ENCODE data around the gene LTBP1.

Gene LTBP1

DNA sequence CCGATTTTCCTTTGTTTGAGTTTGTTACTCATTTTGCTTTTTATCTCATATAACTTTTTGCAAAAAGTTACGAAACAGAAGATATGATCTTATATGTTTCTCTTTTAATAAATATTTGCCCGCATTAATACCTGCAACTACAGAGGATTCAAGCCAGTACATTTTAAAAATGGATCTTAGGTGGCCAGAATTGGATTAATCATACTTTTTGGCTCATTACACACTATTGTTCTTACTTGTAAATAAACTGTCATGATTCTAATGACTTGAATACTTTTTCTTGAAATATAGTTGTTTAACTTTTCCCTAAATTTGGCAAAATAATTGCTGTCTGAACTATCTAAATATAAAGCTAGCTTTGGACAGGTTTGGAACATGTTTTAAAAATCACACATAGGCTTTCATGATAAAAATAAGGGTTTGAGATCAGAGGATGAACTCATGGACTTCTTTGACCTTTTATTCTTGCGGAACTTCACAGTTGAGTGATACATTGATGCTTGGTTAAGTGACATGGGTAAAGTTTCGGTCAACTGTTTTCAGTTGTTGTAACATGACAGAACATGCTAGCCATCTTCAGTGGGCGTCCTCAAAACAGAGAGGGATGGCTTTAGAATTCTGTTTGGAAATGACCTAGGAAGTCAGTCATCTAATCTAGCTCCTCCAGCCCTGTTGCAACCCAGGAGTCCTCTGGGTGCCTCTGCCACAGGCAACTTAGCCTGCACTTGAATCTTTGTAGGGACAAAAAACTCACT is 44.5 kb downstream of the LTBP1 start:
- intact Hi-C loops (cut with micrococcal nuclease) = no loop called here
- Mint-ChIP-seq H3K9me3 (no peaks in the 10 kb centered on the region), H3K4me1 (ENCODE audit: low read depth) (no peaks in the 10 kb centered on the region), H3K27ac (no peak overlapping the region), H3K4me3 (no peak overlapping the region), H3K27me3 (peaks cover 1% of the 10 kb centered on the region), H3K36me3 (ENCODE audit: low read depth) (no peaks in the 10 kb centered on the region)

- Mint-ChIP-seq H3K4me3 (no peak overlapping the region), H3K4me1 (ENCODE audit: low read depth) (no peaks in the 10 kb centered on the region), H3K36me3 (ENCODE audit: low read depth) (no peaks in the 10 kb centered on the region)
These were observed 46.3 kb downstream of the LTBP1 start for GRCh38 chr2:32993005-32993539.

GRCh38 chr2:32997705-32998104 is 51.0 kb downstream of the LTBP1 start:
- H3K9me3 Mint-ChIP-seq = no peaks in the 10 kb centered on the region
- no peaks in the 10 kb centered on the region for H3K4me1 Mint-ChIP-seq (ENCODE audit: low read depth)
- H3K27ac Mint-ChIP-seq = no peak overlapping the region
- H3K27me3 Mint-ChIP-seq = peaks cover 2% of the 10 kb centered on the region
- intact Hi-C loops (cut with micrococcal nuclease) = no loop called here
- no peaks in the 10 kb centered on the region for H3K36me3 Mint-ChIP-seq (ENCODE audit: low read depth)
- H3K4me3 Mint-ChIP-seq = no peak overlapping the region

More at GRCh38 chr2:32993005-32993539, 46.3 kb downstream of the LTBP1 start:
- Mint-ChIP-seq H3K27me3 (peaks cover 1% of the 10 kb centered on the region), H3K27ac (no peak overlapping the region), H3K9me3 (no peaks in the 10 kb centered on the region)
- intact Hi-C loops (cut with micrococcal nuclease) = no loop called here

DNA sequence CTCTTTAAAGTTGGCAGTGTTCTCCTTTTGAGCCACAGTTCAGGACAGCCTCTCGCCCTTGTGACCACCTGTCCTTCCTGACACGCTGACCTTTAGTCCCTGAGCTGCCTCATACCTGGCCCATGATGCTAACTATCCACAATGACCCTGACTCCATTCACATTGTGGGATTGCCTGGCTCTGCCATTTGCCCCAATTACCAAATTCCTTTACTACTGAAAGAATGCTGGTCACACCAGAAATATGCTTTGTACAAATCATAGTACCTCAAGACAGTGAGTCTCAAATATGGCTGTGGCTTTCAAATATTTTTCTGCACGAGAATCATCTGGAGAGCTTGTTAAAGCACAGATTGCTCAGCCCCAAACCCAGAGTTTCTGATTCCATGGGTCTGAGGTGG is 54.2 kb downstream of the LTBP1 start:
- intact Hi-C loops (cut with micrococcal nuclease) = no loop called here
- H3K4me1 Mint-ChIP-seq (ENCODE audit: low read depth) = no peaks in the 10 kb centered on the region
- H3K27ac Mint-ChIP-seq = no peak overlapping the region
- H3K4me3 Mint-ChIP-seq = no peak overlapping the region
- H3K9me3 Mint-ChIP-seq = no peaks in the 10 kb centered on the region
- H3K36me3 Mint-ChIP-seq (ENCODE audit: low read depth) = no peaks in the 10 kb centered on the region
- peaks cover 1% of the 10 kb centered on the region for H3K27me3 Mint-ChIP-seq

DNA sequence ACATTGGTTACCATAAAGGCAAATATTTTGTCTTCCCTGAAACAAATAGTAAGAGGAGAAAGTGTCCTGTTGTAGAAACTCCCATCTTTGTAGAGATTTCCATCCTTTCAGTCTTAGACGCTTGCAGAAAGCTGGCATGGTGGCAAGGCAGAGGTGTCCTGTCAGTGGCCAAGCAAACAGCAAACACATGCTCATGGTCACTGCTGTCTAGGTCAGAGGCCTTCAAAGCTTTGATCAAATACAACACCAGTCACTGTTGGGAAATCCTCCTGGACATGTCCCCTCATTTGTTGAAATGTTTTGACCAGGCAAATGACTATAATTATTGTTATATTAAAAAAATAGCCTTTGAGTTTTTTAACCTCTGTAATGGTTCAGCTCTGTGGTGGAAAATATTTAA is 55.1 kb downstream of the LTBP1 start:
- Mint-ChIP-seq H3K27me3 (peaks cover 1% of the 10 kb centered on the region), H3K27ac (no peak overlapping the region), H3K4me3 (no peak overlapping the region), H3K9me3 (no peaks in the 10 kb centered on the region), H3K4me1 (ENCODE audit: low read depth) (no peaks in the 10 kb centered on the region), H3K36me3 (ENCODE audit: low read depth) (no peaks in the 10 kb centered on the region)
- intact Hi-C loops (cut with micrococcal nuclease) = no loop called here

DNA sequence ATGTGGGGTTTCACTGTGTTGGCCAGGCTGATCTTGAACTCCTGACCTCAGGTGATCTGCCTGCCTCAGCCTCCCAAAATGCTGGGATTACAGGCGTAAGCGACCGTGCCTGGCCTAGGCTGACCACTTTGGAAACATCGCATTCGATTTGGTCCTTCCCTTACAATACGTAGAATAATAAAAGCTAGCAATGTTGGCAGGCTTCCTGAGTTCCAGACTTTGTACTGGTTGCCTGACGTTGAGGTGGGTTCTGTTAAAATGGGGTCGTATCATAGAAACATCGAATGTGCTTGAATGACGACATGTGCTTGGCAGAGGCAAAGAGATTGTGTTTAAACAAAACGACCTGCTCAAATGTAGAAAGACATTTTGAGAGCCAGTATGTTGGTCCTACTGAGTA is 56.1 kb downstream of the LTBP1 start:
- intact Hi-C loops (cut with micrococcal nuclease) = no loop called here
- Mint-ChIP-seq H3K4me1 (ENCODE audit: low read depth) (no peaks in the 10 kb centered on the region), H3K4me3 (no peak overlapping the region), H3K36me3 (ENCODE audit: low read depth) (no peaks in the 10 kb centered on the region), H3K27ac (no peak overlapping the region), H3K27me3 (peaks cover 1% of the 10 kb centered on the region), H3K9me3 (no peaks in the 10 kb centered on the region)

- intact Hi-C loops (cut with micrococcal nuclease) = no loop called here
- no peaks in the 10 kb centered on the region for H3K4me1 Mint-ChIP-seq (ENCODE audit: low read depth)
- no peaks in the 10 kb centered on the region for H3K27me3 Mint-ChIP-seq
- H3K27ac Mint-ChIP-seq = no peak overlapping the region
- H3K36me3 Mint-ChIP-seq (ENCODE audit: low read depth) = no peaks in the 10 kb centered on the region
- H3K9me3 Mint-ChIP-seq = no peaks in the 10 kb centered on the region
- no peak overlapping the region for H3K4me3 Mint-ChIP-seq
These were observed 58.3 kb downstream of the LTBP1 start for GRCh38 chr2:33005057-33005456.

GRCh38 chr2:33008716-33009115 is 62.0 kb downstream of the LTBP1 start:
- Mint-ChIP-seq H3K36me3 (ENCODE audit: low read depth) (no peaks in the 10 kb centered on the region), H3K4me1 (ENCODE audit: low read depth) (no peaks in the 10 kb centered on the region), H3K4me3 (no peak overlapping the region), H3K9me3 (no peaks in the 10 kb centered on the region), H3K27ac (no peak overlapping the region), H3K27me3 (peaks cover under 1% of the 10 kb centered on the region)
- intact Hi-C loops (cut with micrococcal nuclease) = no loop called here

- intact Hi-C loops (cut with micrococcal nuclease) = no loop called here
- no peaks in the 10 kb centered on the region for H3K4me1 Mint-ChIP-seq (ENCODE audit: low read depth)
- H3K9me3 Mint-ChIP-seq = no peaks in the 10 kb centered on the region
- peaks cover 2% of the 10 kb centered on the region for H3K27me3 Mint-ChIP-seq
- no peak overlapping the region for H3K4me3 Mint-ChIP-seq
- no peak overlapping the region for H3K27ac Mint-ChIP-seq
- no peaks in the 10 kb centered on the region for H3K36me3 Mint-ChIP-seq (ENCODE audit: low read depth)
These were observed 62.5 kb downstream of the LTBP1 start for GRCh38 chr2:33009249-33009648.

- intact Hi-C loops (cut with micrococcal nuclease) = no loop called here
- H3K27me3 Mint-ChIP-seq = peaks cover 2% of the 10 kb centered on the region
- no peaks in the 10 kb centered on the region for H3K9me3 Mint-ChIP-seq
- H3K27ac Mint-ChIP-seq = no peak overlapping the region
- no peaks in the 10 kb centered on the region for H3K4me1 Mint-ChIP-seq (ENCODE audit: low read depth)
- H3K4me3 Mint-ChIP-seq = no peak overlapping the region
- no peaks in the 10 kb centered on the region for H3K36me3 Mint-ChIP-seq (ENCODE audit: low read depth)
These were observed 64.6 kb downstream of the LTBP1 start for GRCh38 chr2:33011373-33011772.

DNA sequence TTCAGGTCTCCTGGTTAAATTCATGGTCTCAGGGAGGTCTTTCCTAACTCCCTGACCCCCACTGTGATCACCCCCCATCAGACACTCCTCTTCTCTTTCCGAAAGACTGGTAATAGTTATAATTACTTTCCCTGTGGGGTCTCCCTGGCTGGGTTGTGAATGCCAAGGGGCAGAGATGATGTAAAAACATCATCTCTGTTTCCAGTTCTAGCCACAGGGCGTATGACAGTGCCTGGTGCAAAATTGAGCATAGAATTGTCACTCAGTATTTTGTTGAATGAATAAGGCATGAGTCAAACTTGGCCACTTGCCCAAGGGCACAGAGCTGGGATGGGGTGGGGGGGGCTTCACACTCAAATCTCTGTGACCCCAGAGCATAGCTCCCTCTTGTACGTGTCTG is 65.2 kb downstream of the LTBP1 start:
- H3K4me3 Mint-ChIP-seq = no peak overlapping the region
- H3K27ac Mint-ChIP-seq = no peak overlapping the region
- no peaks in the 10 kb centered on the region for H3K36me3 Mint-ChIP-seq (ENCODE audit: low read depth)
- H3K9me3 Mint-ChIP-seq = no peaks in the 10 kb centered on the region
- H3K4me1 Mint-ChIP-seq (ENCODE audit: low read depth) = no peaks in the 10 kb centered on the region
- intact Hi-C loops (cut with micrococcal nuclease) = no loop called here
- H3K27me3 Mint-ChIP-seq = peaks cover 2% of the 10 kb centered on the region

DNA sequence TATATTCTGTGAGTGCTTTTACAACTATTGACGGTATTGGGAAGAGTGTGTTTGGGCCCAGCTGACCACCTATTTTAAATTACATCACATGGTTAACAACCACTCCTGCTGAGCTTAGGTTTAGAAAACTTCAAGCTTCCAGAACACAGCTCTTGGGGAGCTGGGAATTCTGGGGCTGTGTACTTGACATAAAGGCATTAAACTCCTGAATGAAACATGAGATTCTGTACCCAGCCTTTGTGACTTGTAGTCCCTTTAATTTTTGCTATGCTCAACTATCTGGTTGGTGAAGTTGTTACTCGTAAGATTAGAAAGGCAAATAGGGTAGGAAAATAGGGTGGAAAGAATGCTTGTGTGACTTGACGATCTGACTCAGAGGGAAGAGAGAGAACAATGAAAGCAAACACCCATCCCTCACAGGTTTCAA is 66.9 kb downstream of the LTBP1 start:
- Mint-ChIP-seq H3K36me3 (ENCODE audit: low read depth) (no peaks in the 10 kb centered on the region), H3K4me1 (ENCODE audit: low read depth) (no peaks in the 10 kb centered on the region), H3K27me3 (peaks cover 2% of the 10 kb centered on the region), H3K4me3 (no peak overlapping the region), H3K27ac (no peak overlapping the region), H3K9me3 (no peaks in the 10 kb centered on the region)
- intact Hi-C loops (cut with micrococcal nuclease) = no loop called here

DNA sequence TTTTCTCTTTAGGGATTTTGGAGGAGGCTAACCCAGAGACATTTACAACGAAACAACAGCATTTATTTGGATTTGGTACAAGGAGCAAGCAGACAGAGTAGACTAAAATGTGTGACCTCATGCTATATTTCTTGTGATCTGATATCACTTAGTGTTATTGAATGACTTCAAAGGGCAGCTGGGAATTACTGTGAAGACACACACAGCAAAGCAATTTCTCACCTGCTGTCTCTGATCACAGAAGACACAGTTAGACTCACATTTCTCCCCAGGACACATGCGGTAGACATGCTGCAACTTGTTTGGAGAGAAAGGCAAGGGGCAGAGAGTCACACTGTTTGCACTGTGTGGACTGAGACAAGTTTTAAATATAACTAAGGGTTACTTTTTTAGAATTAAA is 67.5 kb downstream of the LTBP1 start:
- H3K4me1 Mint-ChIP-seq (ENCODE audit: low read depth) = no peaks in the 10 kb centered on the region
- H3K27me3 Mint-ChIP-seq = peaks cover 2% of the 10 kb centered on the region
- no peaks in the 10 kb centered on the region for H3K9me3 Mint-ChIP-seq
- no peak overlapping the region for H3K27ac Mint-ChIP-seq
- H3K36me3 Mint-ChIP-seq (ENCODE audit: low read depth) = no peaks in the 10 kb centered on the region
- intact Hi-C loops (cut with micrococcal nuclease) = no loop called here
- H3K4me3 Mint-ChIP-seq = no peak overlapping the region

- Mint-ChIP-seq H3K36me3 (ENCODE audit: low read depth) (no peaks in the 10 kb centered on the region), H3K27me3 (peaks cover 2% of the 10 kb centered on the region), H3K27ac (no peak overlapping the region), H3K4me1 (ENCODE audit: low read depth) (no peaks in the 10 kb centered on the region), H3K9me3 (no peaks in the 10 kb centered on the region), H3K4me3 (no peak overlapping the region)
- intact Hi-C loops (cut with micrococcal nuclease) = no loop called here
These were observed 68.8 kb downstream of the LTBP1 start for GRCh38 chr2:33015421-33016142.

All from dendritic cell treated with granulocyte-macrophage colony-stimulating factor and Interleukin-4, amounts not matched to agents 40 ng/mL and 50 ng/mL, for 4 days (primary cell).